GM18870 (cell line): ENCODE results near the gene FIBCD1.
"Not testable (repeated sequence)": the region's sequence is repeated elsewhere in the genome, so short reads cannot be mapped to it uniquely, and the experiment has no call there.

Source experiments
- ATAC-seq: cut with Tn5 transposase; IDR thresholded peaks from one replicate; pipeline ENCODE4 v1.9.1; 2021; ENCODE audit warnings: moderate library complexity; ENCODE audit not compliant: unreplicated experiment

The FIBCD1 gene

GRCh38 chr9:130955947-130956621 lies 17.0 kb upstream of the FIBCD1 start:
- no peak for ATAC-seq

- not testable (repeated sequence) for ATAC-seq
Measured at GRCh38 chr9:130954925-130955324, 15.9 kb upstream of the FIBCD1 start.

- ATAC-seq: no peak
Measured at GRCh38 chr9:130954317-130954716, 15.3 kb upstream of the FIBCD1 start.

GRCh38 chr9:130952065-130952762 lies 13.2 kb upstream of the FIBCD1 start:
- ATAC-seq: no peak

- no peak for ATAC-seq
Measured at GRCh38 chr9:130950039-130950311, 10.9 kb upstream of the FIBCD1 start.

- no peak for ATAC-seq
Measured at GRCh38 chr9:130949188-130950038, 10.4 kb upstream of the FIBCD1 start.

GRCh38 chr9:130948266-130948665 lies 9.2 kb upstream of the FIBCD1 start:
- no peak for ATAC-seq

GRCh38 chr9:130947618-130948140 lies 8.6 kb upstream of the FIBCD1 start:
- ATAC-seq: no peak

GRCh38 chr9:130946766-130947617 lies 7.9 kb upstream of the FIBCD1 start:
- ATAC-seq: no peak

GRCh38 chr9:130945173-130945572 lies 6.1 kb upstream of the FIBCD1 start:
- ATAC-seq: no peak

- no peak for ATAC-seq
Measured at GRCh38 chr9:130944510-130945058, 5.5 kb upstream of the FIBCD1 start.

GRCh38 chr9:130943777-130944176 lies 4.7 kb upstream of the FIBCD1 start:
- ATAC-seq: no peak

GRCh38 chr9:130943221-130943620 lies 4.2 kb upstream of the FIBCD1 start:
- ATAC-seq: no peak

GRCh38 chr9:130942679-130943078 lies 3.6 kb upstream of the FIBCD1 start:
- ATAC-seq: no peak

- no peak for ATAC-seq
Measured at GRCh38 chr9:130942084-130942483, 3.0 kb upstream of the FIBCD1 start.

- ATAC-seq: no peak
Measured at GRCh38 chr9:130940693-130941576, 1.9 kb upstream of the FIBCD1 start.

GRCh38 chr9:130940027-130940549 lies 1.0 kb upstream of the FIBCD1 start:
- ATAC-seq: no peak

- no peak for ATAC-seq
Measured at GRCh38 chr9:130939405-130940026, 469 bp upstream of the FIBCD1 start.

- no peak for ATAC-seq
Measured at GRCh38 chr9:130938184-130938651, 829 bp downstream of the FIBCD1 start.
